GM21825 (cell line): ENCODE results near the gene TTC6.

Experiments
- ATAC-seq: cut with Tn5 transposase; IDR thresholded peaks from one replicate; pipeline ENCODE4 v1.9.1; 2021; ENCODE audit warnings: mild to moderate bottlenecking, moderate library complexity; ENCODE audit not compliant: unreplicated experiment

Gene TTC6

GRCh38 chr14:37623971-37624370, 28.5 kb downstream of the TTC6 start:
- no peak for ATAC-seq

- no peak for ATAC-seq
Observed at GRCh38 chr14:37625597-37626595, 30.5 kb downstream of the TTC6 start.

- no peak for ATAC-seq
Observed at GRCh38 chr14:37637341-37637740, 41.9 kb downstream of the TTC6 start.

GRCh38 chr14:37638599-37638998, 43.2 kb downstream of the TTC6 start:
- no peak for ATAC-seq

GRCh38 chr14:37641117-37641516, 45.7 kb downstream of the TTC6 start:
- ATAC-seq = no peak

- no peak for ATAC-seq
Observed at GRCh38 chr14:37642125-37642524, 46.7 kb downstream of the TTC6 start.

GRCh38 chr14:37643701-37644100, 48.3 kb downstream of the TTC6 start:
- no peak for ATAC-seq
